ENCODE data around the gene KRTAP10-8. TPM values are rescaled to one million over a fixed set of nuclear protein-coding genes. Genes with fewer than 3 reads are reported as not detected.

Gene KRTAP10-8
- total and polyA plus RNA-seq, 12 donors = not detected

GRCh38 chr21:44601596-44602462 is 10.1 kb upstream of the KRTAP10-8 start:
- Histone ChIP-seq H3K4me3 (no peak overlapping the region), H3K27me3 (peaks cover 0 to 61% (median 18%) of the 10 kb centered on the region in 7 donors), H3K9me3 (peaks cover 0 to 28% (median 0%) of the 10 kb centered on the region in 11 donors), H3K27ac (no peak overlapping the region), H3K4me1 (no peaks in the 10 kb centered on the region), H3K36me3 (no peaks in the 10 kb centered on the region)
- no peak for ATAC-seq
- intact Hi-C loops (cut with DNase I) = no loop called here
- WGBS, 2 donors = 73 to 78% methylated on average over 23 of the region's 23 CpGs
- DNase-seq = no peak
- no peak for TF ChIP-seq CTCF (IDR thresholded peaks at IDR 0.05)

- Histone ChIP-seq H3K4me3 (no peak overlapping the region), H3K9me3 (peaks cover 0 to 30% (median 0%) of the 10 kb centered on the region in 11 donors), H3K4me1 (no peaks in the 10 kb centered on the region), H3K36me3 (no peaks in the 10 kb centered on the region), H3K27me3 (peaks cover 0 to 58% (median 14%) of the 10 kb centered on the region in 7 donors), H3K27ac (no peak overlapping the region)
- whole genome bisulfite sequencing, 2 donors = 74 to 75% methylated on average over 19 to 20 of the region's 21 CpGs
- DNase-seq (no peak), ATAC-seq (no peak)
- no peak for TF ChIP-seq CTCF (IDR thresholded peaks at IDR 0.05)
- intact Hi-C loops (cut with DNase I) = no loop called here
Measured at GRCh38 chr21:44602463-44602850, 9.4 kb upstream of the KRTAP10-8 start.

- Histone ChIP-seq H3K27me3 (peaks cover 0 to 50% (median 12%) of the 10 kb centered on the region in 7 donors), H3K4me3 (no peak overlapping the region), H3K9me3 (peaks cover 0 to 32% (median 0%) of the 10 kb centered on the region in 11 donors), H3K4me1 (no peaks in the 10 kb centered on the region), H3K36me3 (no peaks in the 10 kb centered on the region), H3K27ac (no peak overlapping the region)
- no peak for ATAC-seq
- TF ChIP-seq CTCF (IDR thresholded peaks at IDR 0.05) = no peak
- DNase-seq = no peak
- 54 to 58% methylated on average over 17 of the region's 17 CpGs for WGBS, 2 donors
- intact Hi-C loops (cut with DNase I) = no loop called here
Measured at GRCh38 chr21:44603109-44603875, 8.6 kb upstream of the KRTAP10-8 start.

GRCh38 chr21:44603911-44604310 is 8.0 kb upstream of the KRTAP10-8 start:
- intact Hi-C loops (cut with DNase I) = no loop called here
- Histone ChIP-seq H3K27me3 (peaks cover 0 to 43% (median 12%) of the 10 kb centered on the region in 7 donors), H3K36me3 (no peaks in the 10 kb centered on the region), H3K27ac (no peak overlapping the region), H3K9me3 (peaks cover 0 to 34% (median 0%) of the 10 kb centered on the region in 11 donors), H3K4me1 (no peaks in the 10 kb centered on the region), H3K4me3 (no peak overlapping the region)
- no peak for DNase-seq
- TF ChIP-seq CTCF (IDR thresholded peaks at IDR 0.05) = no peak
- no peak for ATAC-seq
- 85 to 86% methylated on average over 8 of the region's 8 CpGs for WGBS, 2 donors
